ENCODE data around the gene TSEN34.
"Not testable (repeated sequence)": the region's sequence is repeated elsewhere in the genome, so short reads cannot be mapped to it uniquely, and the experiment has no call there.

TSEN34 gene

DNA sequence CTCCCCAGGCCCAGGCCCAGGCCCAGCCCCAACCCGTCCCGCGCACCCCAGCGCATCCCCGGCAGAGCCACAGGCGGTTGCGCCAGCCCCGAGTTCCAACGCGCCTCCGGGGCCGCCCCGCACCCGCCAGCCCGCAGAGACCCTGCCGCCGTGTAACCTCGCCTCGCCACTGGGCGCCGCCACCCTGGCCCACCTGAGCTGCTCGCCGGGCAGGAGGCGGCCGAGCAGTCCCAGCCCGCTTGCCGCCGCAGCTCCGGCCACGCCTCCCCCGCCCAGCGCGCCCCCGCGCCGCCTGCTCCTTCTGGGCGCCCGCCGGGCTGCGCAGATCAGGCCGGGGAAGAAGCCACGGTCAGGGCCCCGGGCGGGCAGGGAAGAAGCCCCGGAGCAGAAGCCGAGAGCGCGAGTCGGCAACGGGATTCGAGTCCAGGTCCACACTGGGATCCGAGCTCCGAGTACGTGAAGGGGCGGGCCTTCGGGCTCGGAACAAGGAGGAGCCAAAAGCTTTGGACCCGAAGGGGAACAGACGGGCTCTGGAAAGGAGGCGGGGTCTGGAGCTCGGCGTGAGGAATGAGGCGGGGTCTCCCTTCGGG, 1.9 kb upstream of the TSEN34 start, which contains the start of gene MBOAT7:
TSS of gene MBOAT7 (minus strand) at position 436 of the 590 bp plus-strand sequence. CDS start 1,072 bp downstream, outside the sequence.
- DNase-seq = no peak

DNA sequence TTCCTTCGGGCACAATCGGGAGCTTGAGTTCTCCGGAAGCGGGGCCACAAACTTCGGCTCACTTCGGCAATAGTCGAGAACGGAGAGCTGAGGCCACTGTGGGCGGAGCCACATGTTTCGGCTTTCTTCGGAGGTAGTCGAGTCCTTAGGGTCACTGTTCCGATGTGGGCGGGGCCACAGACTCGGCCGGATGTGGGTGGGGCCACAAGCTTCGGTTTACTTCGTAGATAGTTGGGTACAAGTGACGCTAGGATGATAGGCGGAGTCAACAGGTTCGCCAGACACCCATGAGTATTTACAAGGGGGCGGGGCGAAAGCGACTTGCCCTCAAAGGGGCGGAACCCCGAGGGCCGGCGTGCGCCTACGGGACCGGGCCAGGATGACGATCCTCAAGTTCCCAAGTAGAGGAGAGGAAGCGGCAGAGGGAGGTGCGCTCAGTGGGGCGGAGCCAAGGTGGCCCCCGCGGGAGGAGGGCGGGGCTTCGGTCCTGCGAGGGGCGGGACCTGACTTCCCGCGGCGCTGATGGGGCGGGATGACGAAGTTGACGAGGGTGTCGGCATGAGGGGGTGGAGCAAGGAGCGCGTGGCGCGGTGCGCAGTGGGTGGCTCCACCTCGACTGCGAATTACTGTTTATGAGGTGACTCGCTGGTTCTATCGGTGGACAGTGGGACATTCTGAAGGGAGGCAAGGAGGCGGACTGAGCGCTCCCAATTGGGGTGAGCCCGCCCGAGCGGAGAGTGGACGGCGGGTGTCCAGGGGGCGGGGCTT, 1.2 kb upstream of the TSEN34 start:
- peak; percentile 100 for DNase-seq

DNA sequence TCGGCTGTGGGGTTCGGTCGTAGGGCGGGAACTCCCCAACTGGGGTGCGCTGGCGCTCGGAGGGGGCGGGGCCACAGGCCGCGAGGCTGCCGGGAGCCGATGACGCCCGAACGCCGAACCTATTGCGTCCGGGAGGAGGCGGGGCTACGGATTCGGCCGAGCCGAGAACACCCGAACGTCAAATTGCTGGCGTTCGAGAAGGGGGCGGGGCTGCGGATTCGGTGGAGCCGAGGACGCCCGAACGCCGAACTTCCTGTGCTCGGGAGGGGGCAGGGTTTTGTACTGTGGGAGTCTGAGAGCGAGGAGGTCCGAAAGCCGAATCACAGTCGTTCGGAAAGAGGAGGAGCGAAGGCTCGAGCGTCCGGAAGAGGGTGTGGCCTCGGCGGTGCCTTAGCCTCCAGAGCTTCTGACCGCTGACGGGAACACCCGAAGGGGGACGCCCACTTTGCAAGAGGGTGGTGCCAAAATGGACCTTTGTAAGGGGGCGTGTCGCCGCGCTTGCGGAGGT, 551 bp upstream of the TSEN34 start:
- peak; percentile 99 for DNase-seq

DNA sequence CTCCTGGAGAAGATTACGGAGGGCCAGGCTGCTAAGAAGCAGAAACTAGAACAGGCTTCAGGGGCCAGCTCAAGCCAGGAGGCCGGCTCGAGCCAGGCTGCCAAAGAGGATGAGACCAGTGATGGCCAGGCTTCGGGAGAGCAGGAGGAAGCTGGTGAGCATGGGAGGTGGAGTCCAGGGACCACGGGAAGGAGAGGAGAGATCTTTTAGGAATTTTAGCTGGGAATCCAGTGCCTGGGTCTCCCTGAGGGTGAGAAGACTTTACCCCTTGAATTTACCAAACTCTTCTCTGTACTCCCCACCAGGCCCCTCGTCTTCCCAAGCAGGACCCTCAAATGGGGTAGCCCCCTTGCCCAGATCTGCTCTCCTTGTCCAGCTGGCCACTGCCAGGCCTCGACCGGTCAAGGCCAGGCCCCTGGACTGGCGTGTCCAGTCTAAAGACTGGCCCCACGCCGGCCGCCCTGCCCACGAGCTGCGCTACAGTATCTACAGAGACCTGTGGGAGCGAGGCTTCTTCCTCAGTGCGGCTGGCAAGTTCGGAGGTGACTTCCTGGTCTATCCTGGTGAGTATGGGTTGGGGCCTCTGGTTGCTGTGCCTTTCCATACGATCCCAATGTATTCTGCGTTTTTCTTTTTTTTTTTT, 824 bp downstream of the TSEN34 start:
- DNase-seq = no peak

DNA sequence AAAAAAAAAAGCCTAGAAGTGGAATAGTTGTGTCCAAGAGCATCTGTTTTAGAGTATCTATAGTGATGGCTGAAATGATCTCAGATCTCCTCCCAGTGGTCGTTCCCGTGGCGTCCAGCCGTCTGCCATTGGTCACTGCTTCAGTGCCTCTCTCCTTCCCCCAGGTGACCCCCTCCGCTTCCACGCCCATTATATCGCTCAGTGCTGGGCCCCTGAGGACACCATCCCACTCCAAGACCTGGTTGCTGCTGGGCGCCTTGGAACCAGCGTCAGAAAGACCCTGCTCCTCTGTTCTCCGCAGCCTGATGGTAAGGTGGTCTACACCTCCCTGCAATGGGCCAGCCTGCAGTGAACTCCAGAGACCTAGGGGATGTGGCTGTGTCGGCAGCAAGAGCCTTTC, 1.9 kb downstream of the TSEN34 start:
- DNase-seq = no peak

DNA sequence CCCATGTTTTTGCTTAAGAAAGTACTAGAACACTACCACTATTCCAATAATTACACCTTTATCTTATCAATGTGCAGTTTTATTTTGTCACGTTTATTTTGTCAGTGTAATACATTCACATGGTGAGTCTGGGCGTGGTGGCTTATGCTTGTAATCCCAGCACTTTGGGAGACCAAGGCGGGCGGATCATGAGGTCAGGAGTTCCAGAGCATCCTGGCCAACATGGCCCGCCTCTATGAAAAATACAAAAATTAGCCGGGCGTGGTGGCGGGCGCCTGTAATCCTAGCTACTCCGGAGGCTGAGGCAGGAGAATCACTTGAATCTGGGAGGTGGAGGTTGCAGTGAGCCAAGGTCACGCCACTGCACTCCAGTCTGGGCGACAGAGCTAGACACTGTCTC, 3.4 kb downstream of the TSEN34 start:
- not testable (repeated sequence) for DNase-seq

DNA sequence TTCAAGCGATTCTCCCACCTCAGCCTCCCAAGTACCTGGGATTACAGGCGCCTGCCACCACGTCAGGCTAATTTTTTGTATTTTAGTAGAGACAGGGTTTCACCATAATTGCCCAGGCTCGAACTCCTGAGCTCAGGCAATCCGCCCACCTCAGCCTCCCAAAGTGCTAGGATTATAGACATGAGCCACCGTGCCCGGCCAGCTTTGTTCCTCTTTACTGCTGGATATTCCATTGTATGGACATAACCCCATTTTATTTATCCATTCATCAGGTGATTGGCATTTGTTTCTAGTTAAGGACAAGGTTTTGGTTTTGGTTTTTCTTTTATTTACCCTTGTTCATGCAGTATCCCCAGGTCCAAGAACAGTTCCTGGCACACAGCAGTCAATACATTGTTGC, 5.4 kb downstream of the TSEN34 start:
- no peak for DNase-seq

DNA sequence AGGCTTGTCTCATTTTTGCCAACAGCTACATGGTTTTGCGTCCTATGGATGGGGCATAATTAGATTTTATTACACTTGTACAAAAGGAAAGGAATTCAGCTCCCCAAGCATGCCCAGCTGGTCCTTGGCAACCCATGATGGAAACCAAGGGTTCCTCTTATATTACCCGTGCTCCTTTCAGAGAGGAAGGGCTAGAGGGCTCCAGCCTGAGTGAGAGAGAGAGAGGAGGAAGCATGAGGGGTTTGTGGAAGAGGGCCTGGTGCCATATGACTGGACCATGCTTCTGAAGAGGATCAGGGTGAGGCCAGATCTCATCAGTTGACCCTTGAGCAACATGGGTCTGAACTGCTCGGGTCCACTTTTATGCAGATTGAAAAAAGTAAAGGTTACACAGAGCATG, 6.0 kb downstream of the TSEN34 start:
- DNase-seq = no peak

DNA sequence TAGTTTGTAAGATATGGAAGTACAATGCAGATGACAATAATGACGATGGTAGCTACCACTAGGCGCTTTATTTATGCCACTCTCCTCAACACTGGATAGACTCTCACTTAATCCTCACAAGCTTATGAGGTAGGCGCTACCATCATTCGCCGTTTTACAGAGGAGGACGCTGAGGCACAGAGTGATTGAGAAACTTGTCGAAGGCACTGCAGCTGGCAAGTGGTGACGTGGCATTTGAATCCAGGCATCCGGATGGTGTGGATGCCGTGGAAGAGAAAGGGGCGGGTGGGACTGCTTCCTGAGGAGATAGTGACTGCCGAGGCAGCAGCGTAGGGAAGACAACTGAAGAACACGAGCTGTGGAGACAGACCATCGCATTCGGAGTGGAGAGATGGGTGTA, 8.3 kb downstream of the TSEN34 start:
- DNase-seq = no peak

DNA sequence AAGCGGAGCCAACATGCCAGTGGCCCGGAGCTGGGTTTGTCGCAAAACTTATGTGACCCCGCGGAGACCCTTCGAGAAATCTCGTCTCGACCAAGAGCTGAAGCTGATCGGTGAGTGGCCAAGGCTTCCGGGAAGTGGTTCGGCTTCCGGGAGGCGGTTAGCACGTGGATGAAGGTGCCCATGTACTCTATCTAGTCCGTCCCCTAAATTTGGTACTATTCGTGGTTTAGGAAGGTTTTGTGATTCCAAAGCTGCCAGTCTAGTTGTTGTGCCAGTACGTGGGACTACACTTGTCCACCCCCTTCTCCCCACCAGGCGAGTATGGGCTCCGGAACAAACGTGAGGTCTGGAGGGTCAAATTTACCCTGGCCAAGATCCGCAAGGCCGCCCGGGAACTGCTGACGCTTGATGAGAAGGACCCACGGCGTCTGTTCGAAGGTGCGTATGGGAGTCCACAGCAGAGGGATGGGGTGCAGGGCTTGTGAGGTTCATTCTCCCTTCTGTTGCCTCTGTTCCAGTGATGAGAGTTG, 10.1 kb downstream of the TSEN34 start:
- DNase-seq = no peak

DNA sequence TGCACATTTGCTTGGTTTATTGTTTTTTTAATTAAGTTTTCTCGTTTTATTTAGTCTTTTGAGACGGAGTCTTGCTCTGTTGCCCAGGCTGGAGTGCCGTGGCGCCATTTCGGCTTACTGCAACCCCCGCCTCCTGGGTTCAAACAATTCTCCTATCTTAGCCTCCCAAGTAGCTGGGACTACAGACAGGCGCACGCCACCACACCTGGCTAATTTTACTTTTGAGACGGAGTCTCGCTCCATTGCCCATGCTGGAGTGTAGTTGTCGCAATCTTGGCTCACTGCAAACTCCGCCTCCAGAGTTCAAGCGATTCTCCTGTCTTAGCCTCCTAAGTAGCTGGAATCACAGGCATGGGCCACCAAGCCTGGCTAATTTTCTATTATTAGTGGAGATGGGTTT, 10.9 kb downstream of the TSEN34 start:
- DNase-seq = no peak

DNA sequence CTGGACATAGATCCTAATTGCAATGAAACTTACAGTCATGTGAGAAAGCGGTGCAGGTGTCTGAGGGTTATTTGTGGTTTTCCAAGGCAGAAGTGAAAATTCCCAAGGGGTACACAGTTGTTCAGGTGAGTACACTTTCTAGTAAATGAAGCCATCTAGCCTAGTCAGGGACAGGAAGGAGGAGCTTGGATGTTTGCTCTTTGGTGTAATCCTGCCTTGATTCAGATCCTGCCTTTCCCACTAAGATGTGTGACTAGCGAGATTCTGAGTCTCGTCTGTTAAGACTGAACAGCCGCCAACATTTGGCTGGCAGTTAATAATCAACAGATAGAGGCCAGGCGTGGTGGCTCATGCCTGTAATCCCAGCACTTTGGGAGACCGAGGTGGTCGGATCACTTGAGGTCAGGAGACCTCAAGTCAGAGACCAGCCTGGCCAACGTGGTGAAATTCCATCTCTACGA, 12.1 kb downstream of the TSEN34 start:
- no peak for DNase-seq

DNA sequence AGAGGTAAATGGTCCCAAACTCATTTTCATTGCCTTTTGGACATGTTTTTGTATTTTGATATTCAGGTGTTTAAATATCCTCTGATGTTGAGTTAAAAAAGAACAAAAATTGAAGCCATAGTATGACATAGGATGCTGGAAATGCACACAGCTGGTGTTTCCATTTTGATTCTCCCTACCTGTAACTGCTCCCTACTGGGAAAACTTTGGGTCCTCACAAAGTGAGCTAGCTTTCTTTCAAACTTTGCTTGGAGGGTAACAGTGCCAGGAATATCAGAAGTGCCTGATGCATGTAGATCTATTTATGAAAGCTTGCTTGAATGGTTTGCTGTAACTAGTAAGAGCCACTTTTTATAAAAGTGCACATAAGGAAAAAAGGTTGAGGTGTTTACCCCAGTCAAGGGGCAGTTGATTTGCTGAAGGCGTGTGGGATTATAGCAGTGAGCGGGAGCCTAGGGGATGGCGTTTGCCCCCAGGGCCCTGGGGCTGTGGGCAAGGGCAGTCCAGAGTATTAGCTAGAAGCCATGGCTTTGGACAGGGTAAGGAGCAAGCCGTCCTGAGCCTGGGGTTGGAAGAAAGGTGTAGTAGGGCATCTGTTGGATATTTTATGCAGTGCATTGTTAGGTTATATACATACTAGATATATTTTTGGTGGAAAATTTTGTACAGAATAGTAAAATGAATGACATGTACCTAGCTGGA, 13.8 kb downstream of the TSEN34 start:
- no peak for DNase-seq

DNA sequence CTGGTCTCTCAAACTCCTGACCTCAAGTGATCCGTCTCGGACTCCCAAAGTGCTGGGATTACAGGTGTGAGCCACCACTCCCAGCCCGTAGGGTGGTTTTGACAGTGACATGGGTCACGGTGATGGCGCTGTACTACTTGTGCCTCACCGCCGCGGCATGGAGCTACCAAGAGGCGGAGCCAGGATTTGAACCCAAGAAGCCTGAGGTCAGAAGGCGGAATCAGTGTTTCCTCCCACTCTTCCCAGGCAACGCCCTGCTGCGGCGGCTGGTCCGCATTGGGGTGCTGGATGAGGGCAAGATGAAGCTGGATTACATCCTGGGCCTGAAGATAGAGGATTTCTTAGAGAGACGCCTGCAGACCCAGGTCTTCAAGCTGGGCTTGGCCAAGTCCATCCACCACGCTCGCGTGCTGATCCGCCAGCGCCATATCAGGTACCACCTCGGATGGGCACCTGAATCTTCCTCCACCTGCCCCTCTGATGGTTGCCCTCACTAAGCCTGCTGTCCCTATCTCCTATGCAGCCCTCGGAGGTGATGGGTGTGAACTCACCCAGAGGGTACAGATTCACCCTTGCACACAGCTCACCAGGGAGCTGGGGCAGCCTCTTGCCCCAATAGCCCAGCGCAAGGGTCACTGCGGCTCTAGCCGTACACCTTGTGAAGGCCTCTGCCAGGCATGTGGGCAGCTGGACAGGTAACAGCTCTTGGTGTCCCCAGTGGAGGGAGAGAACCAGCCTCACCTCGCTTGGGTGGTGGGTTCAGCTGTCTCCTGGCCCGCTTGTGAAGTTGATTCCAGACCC, 15.1 kb downstream of the TSEN34 start:
- DNase-seq = no peak

DNA sequence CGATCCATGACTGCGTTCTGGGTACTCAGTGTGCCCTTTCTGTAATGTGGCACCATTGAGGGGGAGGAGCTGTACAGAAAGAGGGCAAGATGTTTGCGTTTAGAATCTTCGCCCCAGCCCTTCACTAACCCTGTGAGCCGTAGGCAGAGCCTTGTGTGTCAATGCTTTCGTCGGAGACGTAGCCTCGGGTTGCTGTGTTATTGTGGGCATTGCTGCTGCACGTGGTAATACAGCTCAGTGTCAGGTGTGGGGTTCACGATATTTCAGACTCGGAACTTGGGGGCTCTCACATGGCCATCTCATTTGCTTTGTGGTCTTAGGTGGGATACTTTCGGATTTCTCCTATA, 15.7 kb downstream of the TSEN34 start:
- no peak for DNase-seq

DNA sequence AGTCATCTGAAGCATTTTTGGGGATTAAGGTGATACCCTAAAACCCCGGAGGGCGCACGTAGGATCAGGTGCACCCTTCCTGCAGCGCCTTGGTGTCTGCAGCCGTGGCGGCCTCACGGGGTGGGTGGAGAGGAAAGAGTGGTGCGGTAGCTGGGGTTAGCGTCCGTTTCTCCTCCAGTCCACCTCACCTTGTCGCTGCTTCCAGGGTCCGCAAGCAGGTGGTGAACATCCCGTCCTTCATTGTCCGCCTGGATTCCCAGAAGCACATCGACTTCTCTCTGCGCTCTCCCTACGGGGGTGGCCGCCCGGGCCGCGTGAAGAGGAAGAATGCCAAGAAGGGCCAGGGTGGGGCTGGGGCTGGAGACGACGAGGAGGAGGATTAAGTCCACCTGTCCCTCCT, 16.1 kb downstream of the TSEN34 start:
- not testable (repeated sequence) for DNase-seq

DNA sequence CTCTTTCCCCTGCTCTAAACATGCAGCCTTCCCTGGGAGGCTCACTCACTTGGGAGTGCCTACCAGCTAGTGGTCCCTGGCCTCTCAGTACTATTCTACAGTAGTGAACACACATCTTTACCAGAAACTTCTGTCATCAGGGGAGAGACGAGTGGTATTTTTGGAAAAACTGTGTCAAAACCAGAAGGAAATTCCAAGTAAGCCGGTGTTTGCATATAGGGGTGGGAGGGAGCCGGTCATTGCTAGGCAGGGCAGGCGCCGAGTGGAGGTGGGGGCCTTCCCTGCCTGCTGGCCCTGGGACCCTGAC, 16.5 kb downstream of the TSEN34 start:
- no peak for DNase-seq

DNA sequence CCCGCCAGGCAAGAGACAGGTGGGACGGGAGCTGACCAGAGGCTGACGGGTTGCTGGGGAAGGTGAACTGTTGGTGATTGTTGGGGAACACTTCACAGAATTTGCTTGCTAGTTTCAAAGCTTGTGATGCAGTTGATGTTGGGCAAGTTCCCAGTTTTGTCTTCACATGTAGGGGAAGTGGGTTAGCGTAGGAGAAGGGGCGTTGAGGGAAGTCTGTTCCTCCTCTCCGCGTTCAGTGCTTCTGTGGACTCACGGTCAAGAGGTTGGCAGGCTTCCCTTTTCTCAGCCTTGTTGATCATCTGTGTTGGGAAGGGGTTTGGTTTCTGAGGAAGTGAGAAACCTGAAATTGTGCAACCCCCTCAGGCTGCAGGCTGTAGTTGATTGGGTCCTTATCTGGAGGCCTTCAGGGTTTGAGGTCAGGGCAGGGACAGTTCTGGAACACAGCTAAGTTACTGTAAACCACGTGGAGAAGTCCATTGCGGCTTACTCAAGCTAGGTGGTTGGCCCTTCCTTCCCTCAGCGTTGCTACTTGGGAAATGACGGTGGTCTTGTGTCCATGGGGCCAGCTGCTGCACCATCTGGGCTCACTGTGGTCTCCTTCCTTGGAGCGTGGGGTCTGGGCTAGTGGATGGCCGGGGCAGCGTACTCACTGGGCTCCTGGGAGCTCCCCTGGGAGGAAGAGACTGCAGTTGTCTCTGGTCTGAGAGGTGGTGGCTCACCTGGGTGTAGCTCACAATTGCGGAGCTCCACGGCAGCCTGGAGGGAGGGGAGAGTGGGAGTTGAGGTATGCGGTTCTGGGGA, 17.1 kb downstream of the TSEN34 start:
- DNase-seq = peak; percentile 91

DNA sequence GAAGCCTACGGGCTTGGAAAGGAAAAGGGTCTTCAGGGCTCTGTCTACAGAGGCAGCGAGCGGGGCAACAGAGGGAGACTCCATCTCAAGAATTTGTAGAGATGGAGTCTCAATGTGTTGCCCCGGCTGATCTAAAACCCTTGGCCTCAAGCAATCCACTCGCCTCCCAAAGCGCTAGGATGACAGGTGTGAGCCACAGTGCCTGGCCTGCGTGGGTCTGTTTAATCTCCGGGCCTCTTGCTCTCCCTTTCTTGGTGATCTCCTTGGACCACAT, 17.6 kb downstream of the TSEN34 start:
- DNase-seq = no peak

DNA sequence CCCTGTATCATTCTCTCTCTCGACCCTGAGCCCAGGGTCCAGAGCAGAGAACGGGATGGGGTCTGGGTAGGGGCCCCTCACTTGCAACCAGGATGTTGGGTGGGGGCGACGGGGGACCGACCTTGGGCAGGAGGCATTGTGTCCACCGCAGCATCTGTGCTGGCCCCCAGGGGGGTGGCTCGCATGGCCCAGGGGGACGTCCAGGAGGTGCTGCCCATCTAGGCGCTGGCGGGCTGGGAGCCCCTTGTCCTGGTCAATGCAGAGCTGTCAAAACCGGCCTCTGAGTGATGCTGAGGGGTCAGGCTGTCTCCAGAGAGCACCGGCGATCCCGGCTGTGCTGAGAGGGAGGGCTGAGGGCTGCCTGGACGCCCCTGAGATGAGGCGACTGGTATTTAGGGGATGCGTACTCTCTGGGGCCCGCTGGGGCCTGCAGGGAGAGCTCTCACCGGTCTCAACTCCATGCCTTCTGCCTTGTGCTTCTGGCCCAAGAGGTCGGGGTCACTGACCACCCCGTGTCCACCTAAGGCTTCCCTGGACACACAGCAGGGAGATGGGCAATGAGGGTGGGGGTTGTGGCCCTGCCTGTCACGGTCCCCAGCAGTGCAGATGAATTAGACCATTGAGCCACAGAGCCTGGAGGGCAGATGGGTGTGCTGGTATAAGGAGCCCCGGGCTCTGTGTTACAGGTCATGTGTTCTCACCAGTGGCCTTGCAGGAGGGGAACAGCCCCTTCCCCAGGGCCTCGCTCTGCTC, 18.1 kb downstream of the TSEN34 start:
- DNase-seq = no peak
